Measurements from ENCODE around the gene TBC1D14.

The TBC1D14 gene, protein sequence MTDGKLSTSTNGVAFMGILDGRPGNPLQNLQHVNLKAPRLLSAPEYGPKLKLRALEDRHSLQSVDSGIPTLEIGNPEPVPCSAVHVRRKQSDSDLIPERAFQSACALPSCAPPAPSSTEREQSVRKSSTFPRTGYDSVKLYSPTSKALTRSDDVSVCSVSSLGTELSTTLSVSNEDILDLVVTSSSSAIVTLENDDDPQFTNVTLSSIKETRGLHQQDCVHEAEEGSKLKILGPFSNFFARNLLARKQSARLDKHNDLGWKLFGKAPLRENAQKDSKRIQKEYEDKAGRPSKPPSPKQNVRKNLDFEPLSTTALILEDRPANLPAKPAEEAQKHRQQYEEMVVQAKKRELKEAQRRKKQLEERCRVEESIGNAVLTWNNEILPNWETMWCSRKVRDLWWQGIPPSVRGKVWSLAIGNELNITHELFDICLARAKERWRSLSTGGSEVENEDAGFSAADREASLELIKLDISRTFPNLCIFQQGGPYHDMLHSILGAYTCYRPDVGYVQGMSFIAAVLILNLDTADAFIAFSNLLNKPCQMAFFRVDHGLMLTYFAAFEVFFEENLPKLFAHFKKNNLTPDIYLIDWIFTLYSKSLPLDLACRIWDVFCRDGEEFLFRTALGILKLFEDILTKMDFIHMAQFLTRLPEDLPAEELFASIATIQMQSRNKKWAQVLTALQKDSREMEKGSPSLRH

GRCh38 chr4:6909113-6909969 lies at the start of gene TBC1D14:
Gene TBC1D14 (plus strand): TSS chr4:6909826. CDS start chr4:6923390, 13,564 bp downstream.
- peak; percentile 65 for DNase-seq

DNA sequence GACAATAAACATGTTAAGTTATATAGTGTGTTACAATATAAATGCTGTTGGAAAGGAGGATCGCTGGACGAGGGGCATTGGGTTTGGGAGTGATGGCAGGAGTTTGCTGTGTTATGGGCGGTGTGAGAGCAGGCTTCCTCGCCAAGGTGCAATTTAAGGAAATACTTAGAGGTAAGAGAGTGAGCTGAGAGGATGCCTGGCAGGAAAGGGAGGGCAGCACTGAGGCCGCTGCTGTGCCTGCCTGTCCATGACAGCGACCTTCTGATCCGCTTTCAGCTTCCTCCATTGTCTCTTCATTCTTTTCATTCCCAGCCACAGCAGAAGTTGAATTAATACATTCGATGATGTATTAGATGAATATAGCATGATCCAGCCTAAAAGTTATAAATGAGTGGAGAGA lies 41.2 kb upstream of the TBC1D14 start:
- no peak for DNase-seq

DNA sequence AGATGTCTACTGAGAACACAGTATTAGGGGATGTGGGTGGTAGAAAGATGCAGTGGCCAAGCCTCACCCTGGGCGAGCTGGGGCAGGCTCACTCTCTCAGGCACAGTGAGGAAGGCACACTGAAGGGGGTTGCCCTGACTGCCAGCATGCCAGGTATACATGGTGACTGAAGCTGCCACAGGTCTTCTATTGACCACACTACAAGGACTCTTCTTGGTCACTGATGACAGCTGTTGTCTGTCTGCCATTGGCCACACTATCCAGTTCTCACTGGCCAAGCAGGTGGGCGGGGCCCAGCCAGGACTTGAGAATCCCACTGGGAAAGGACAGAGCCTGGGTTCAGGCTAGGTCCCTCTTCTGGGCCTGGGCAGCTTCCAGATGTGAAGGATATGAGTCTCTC lies 39.7 kb upstream of the TBC1D14 start:
- DNase-seq: no peak

DNA sequence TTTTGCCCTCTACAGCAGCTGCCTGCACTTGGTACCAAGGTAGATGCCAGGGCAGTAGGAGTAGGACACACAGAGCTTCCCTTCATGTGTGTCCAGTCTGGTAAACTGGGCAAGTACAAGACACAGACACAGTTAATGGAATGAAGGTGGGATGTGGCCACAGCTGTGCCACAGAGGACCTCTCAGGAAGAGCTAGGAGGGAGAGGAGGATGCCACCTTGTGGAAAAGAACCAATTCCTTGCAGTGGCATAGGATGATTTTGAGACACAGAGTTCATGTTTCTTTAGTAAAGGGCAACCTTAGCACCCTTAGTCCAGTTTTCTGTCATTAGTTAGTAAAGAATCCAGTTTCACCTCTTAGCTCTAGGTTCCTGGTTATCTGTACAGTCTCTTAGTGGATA lies 36.3 kb upstream of the TBC1D14 start:
- no peak for DNase-seq

- no peak for DNase-seq
Measured at GRCh38 chr4:6873792-6874461, 35.7 kb upstream of the TBC1D14 start.

DNA sequence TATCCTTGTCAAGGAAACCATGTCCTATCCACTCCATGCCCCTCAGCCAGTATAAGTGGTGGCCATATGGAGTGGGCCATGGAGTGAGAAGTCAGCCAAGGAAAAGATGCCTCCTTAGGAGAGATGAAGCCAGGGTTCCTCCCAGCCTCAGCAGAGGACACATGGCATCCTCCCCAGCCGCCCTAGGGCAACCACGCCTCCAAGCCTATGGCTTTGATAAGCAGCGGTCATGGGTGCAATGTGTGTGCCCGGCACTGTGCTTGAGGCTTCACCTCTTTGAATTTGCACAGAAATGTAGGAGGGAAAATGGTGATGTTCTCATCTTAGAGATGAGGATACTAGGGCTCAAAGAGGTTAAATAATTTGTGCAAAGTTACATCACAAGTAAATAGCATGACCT lies 34.6 kb upstream of the TBC1D14 start:
- no peak for DNase-seq

DNA sequence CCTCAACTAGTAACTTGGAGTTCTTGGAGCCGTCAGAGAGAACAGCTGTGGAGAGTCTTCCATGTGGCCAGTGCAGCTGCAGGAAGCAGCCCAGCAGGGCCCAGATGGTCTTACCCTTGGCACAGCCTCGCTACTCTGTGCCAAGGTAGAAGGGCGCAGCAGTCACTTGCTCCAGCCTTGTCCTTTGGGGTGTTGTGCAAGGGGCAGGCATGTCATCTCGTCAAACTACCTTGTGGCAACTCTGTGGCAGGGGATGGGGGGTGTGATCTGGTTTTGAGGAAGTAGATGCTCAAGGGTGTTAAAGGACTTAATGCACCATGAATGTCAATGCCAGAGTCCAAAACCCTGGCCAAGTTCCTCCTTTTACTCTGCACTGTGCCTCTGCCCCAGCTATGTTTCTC lies 34.2 kb upstream of the TBC1D14 start:
- no peak for DNase-seq

DNA sequence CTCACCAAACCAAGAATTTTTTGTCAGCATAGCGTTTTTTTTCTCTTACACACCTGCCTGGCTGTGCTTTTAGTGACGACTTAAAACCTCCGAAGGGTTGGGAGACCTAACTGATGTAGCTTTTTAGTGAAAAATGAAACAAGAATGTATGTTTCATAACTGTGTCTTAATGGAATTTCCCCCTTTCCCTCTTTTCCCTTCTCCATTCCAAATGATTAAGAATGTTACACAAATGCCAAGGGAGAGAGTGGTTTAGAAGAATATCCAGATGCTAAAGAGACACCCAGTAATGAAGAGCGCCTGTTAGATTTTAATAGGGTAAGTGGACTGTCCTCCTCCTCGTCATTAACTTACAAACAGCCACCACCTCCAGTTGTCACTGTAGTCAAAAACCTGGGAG lies 33.2 kb upstream of the TBC1D14 start:
- DNase-seq: no peak

GRCh38 chr4:6877067-6877466 lies 32.6 kb upstream of the TBC1D14 start:
- no peak for DNase-seq

- no peak for DNase-seq
Measured at GRCh38 chr4:6878451-6879059, 31.1 kb upstream of the TBC1D14 start.

- no peak for DNase-seq
Measured at GRCh38 chr4:6880691-6881090, 28.9 kb upstream of the TBC1D14 start.

DNA sequence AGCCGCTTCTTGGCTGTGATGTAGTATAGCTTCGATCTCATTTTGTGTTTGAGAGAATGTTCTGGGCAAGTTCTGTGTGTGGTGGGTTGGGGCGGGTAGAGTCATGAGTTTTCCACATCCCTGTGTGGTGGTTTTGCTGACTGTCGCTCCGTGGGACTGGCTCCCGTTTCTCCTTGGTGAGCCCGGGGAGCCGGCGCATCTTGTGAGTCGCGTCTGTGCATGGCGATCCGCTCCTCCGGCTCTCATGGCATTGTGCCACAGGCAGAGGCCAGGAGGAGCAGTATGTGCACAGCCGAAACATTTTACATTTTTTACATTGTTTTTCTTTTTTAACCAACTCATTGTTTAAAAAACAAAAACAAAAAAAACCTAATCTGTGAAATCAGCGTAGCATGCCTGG lies 27.7 kb upstream of the TBC1D14 start:
- DNase-seq: no peak

DNA sequence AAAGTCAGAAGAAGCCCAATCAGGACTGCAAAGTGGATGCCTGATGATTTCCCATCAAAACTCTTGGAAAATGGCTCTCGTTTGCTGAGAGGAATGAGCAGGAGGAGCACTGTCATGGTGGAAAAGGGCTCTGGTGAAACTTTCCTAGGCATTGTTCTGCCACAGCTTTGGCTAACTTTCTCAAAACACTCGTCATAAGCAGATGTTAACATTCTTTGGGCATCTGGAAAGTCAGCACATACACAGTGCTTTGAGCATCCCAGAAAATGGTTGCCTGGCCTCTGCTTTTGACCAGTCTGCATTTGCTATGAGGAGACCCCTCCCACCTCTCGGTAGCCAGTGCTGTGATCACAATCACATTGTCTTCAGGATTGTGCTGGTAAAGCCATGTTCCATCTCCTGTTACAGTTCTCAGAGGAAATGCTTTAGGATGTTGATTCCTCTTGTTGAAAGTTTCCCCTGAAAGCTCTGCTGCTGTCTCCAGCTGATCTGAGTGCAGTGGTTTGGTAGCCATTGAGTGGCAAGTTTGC lies 25.2 kb upstream of the TBC1D14 start:
- no peak for DNase-seq

GRCh38 chr4:6885953-6886557 lies 23.6 kb upstream of the TBC1D14 start:
- no peak for DNase-seq

DNA sequence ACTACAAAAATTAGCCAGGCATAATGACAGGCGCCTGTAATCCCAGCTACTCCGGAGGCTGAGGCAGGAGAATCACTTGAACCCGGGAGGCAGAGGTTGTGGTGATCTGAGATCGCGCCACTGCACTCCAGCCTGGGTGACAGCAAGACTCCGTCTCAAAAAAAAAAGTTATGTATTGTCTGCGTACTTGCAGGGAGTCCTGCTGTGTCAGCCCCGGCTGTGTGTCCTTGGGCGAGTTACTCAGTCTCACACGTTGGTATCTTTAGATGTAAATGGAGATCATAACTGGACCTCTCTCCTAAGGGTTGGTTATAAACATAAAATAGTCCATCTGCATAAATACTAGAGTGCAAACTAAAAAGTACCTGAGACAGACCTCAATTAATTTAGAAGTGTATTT lies 22.7 kb upstream of the TBC1D14 start:
- DNase-seq: no peak

- no peak for DNase-seq
Measured at GRCh38 chr4:6887591-6888371, 21.8 kb upstream of the TBC1D14 start.

DNA sequence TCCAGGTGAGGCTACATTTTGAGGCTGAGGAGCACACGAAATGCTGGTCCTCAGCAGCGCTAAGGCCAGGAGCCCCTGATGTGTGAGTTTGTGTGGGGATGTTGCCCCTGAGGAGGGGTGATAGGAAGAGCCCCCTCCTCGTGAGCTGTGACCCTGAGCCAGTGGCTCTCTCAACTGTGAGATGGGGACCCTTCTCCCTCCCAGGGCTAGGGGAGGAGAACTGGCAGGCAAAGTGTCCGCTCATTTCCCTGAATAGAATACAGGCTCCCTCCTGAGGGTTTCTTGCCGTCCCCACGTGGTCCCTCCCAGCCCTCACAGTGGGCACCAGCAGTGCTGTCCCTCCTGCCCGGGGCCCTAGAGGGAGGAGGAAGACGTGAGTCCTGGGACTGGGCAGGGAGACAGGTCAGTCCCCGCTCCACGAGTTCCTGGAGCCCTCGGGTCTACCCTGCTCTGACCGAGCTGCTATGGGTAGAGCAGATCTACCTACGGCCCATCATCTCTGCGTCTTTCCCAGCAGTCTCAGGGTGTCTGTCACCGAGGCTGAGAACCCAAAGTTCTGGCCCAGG lies 21.0 kb upstream of the TBC1D14 start:
- no peak for DNase-seq

DNA sequence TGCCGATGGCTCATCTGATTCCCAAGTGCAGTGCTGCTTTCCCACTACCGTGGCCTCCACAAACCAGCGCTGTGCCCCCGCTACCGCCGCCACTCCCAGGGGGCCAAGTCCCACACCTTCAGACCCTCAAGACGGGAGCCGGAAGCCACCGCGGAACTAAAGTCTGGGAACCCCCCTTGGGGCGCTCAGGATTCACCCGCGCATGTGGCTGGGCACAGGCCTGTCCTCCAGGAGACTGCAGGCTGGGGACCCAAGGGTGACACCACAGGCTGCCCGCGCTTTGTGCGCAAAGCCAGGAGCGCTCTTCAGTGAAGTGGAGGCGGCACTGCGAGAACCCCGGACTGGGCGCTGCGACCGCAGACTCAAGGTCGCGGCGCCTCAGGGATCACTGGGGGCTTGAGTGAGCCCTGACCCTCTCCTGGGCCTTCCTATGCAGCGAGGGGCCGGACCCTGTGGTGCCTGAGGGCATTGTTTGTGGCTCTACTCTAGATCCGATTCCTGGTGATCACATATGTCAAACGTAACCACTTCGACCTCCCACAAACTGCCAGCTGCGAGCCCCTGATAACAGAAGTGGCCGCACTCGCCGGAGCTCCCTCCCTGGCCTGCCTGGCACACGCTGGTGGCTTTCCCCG lies 20.4 kb upstream of the TBC1D14 start:
- no peak for DNase-seq

- DNase-seq: no peak
Measured at GRCh38 chr4:6889736-6890324, 19.8 kb upstream of the TBC1D14 start.

DNA sequence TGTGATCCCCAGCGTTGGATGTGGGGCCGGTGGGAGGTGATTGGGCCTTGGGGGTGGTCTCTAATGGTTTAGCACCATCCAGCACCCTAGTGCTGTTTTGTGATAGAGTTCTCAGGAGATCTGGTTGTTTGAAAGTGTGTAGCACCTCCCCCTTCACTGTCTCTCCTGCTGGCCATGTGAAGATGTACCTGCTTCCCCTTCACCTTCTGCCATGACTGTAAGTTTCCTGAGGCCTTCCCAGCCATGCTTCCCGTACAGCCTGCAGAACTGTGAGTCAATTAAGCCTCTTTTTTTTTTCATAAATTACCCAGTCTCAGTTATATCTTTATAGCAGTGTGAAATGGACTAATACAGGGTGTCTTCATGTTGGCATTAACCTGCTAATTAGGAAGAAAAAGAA lies 19.3 kb upstream of the TBC1D14 start:
- DNase-seq: no peak
